ENCODE results near the gene TXNDC2. TPM values are rescaled to one million over a fixed set of nuclear protein-coding genes. Genes with fewer than 3 reads are reported as not detected.

The TXNDC2 gene
- total and polyA plus RNA-seq, 2 of the 4 experiments (the other 2 are of a cell fraction) = 0.18 TPM; not detected in 1

GRCh38 chr18:9859232-9859631 lies 26.5 kb upstream of the TXNDC2 start:
- CTCF ChIA-PET = no interaction called here
- POLR2A ChIA-PET (ENCODE audit: unreplicated experiment) = no interaction called here
- Histone ChIP-seq H3K9ac (ENCODE audit: low read depth, low read length) (no peak overlapping the region), H3K36me3 (ENCODE audit: control insufficient read depth, insufficient read depth, low read length) (peaks cover 3% of the 10 kb centered on the region; the same call in 1 of the 2 replicates), H2BK120ac (ENCODE audit: low read depth, low read length) (no peak overlapping the region), H3K27me3 (ENCODE audit: control insufficient read depth, insufficient read depth, low read length) (no peaks in the 10 kb centered on the region), H3K4me2 (ENCODE audit: low read depth, low read length) (no peak overlapping the region), H3K23ac (ENCODE audit: low read depth, low read length) (no peak overlapping the region), H2BK15ac (ENCODE audit: low read depth, low read length) (no peak overlapping the region), H3K4ac (ENCODE audit: low read depth, low read length) (no peak overlapping the region), H3K9me1 (ENCODE audit: insufficient read depth, low read length) (peaks cover 3% of the 10 kb centered on the region; the same call in 1 of the 2 replicates), H3K56ac (ENCODE audit: extremely low read depth, insufficient read depth, low read length) (no peak overlapping the region), H2BK5ac (ENCODE audit: low read depth, low read length, poor library complexity, severe bottlenecking) (no peak overlapping the region), H2AFZ (replicated peaks; ENCODE audit: low read length, poor library complexity) (no peak overlapping the region), H3K27ac (ENCODE audit: insufficient read depth, low read length) (no peak overlapping the region), H4K5ac (ENCODE audit: low read depth, low read length) (no peak overlapping the region), H3K9me3 (ENCODE audit: control insufficient read depth, insufficient read depth, low read length) (no peaks in the 10 kb centered on the region), H2BK20ac (ENCODE audit: low read depth, low read length) (no peak overlapping the region), H3K14ac (replicated peaks; ENCODE audit: low read depth, low read length) (no peak overlapping the region), H3K4me1 (ENCODE audit: control insufficient read depth, insufficient read depth, low read length) (peaks cover 7% of the 10 kb centered on the region), H2AK9ac (replicated peaks; ENCODE audit: low read depth, low read length, poor library complexity) (no peak overlapping the region), H3K79me1 (ENCODE audit: low read depth in 1 of 2, low read length in 2 of 2) (peaks cover 5 to 6% of the 10 kb centered on the region in 2 experiments; a peak in 3 of 4 replicates), H2AK5ac (ENCODE audit: low read depth, low read length) (no peak overlapping the region), H4K8ac (ENCODE audit: low read depth in 2 of 2, low read length in 2 of 2) (no peak overlapping the region), H3K4me3 (ENCODE audit: insufficient read depth, low read depth, low read length) (no peak overlapping the region), H4K91ac (ENCODE audit: insufficient read depth, low read depth, low read length) (no peak overlapping the region), H4K20me1 (ENCODE audit: insufficient read depth, low read length) (no peaks in the 10 kb centered on the region; the same call in 1 of the 2 replicates), H3K18ac (ENCODE audit: low read depth, low read length) (no peak overlapping the region)
- dilution Hi-C loops (cut with HindIII; ENCODE audit: low sequenced_read_pairs, unreplicated experiment) = no loop called here
- TF ChIP-seq POLR2A (IDR thresholded peaks at IDR 0.05; ENCODE audit: low read depth, low read length) (no peak), RAD21 (IDR thresholded peaks at IDR 0.05; ENCODE audit: low read length) (no peak), FOS (IDR thresholded peaks at IDR 0.05; ENCODE audit: low read depth, low read length) (no peak)
- 100% methylated on average over 4 of the region's 7 CpGs; no CpG with 5 or more reads in 1 of the 2 experiments for WGBS, 2 experiments (ENCODE audit: extremely low coverage in 2 of 2, insufficient read length in 1 of 2)
- ATAC-seq (ENCODE audit: low read depth) (no peak), DNase-seq (no peak)
- intact Hi-C loops (cut with micrococcal nuclease) = no loop called here
- in situ Hi-C loops (cut with MboI; ENCODE audit: low sequenced_read_pairs) = no loop called here
- BruUV-seq (replicated peaks) = no TSS peak
